ENCODE measurements around the gene ARL16.

The ARL16 gene

DNA sequence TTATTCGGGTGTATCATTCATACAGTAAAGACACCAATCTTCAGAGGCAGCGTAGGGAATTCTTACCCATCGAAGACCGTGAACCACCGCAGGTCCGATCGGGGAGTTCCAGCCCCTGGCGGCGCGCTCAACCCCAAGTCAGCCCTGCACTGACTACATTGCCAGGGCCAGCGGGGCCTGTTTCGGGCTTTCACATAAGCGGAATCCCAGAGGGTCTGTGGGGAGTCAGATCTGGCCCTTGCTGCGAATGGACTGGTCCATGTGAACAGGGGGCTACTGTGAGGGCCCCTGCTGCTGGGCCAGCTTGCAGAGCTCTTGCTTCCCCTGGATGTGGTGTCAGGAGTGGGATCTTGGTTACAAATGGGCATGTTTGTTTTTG lies 34.9 kb downstream of the ARL16 start:
- Histone ChIP-seq H3K27me3 (ENCODE audit: control insufficient read depth in 1 of 2, insufficient read depth in 2 of 2, low read length in 2 of 2) (peaks cover 25 to 36% of the 10 kb centered on the region in 2 donors), H3K4me1 (ENCODE audit: control insufficient read depth, insufficient read depth, low read length) (no peaks in the 10 kb centered on the region), H3K4me3 (ENCODE audit: low read length in 2 of 2) (no peak overlapping the region), H3K9ac (ENCODE audit: low read length in 2 of 2) (no peak overlapping the region), H3K36me3 (ENCODE audit: control insufficient read depth in 2 of 2, insufficient read depth in 2 of 2, low read length in 2 of 2) (peaks cover 0 to 3% of the 10 kb centered on the region in 2 donors), H3K27ac (ENCODE audit: low read length) (no peak overlapping the region), H3K9me3 (ENCODE audit: control insufficient read depth in 2 of 2, low read length in 2 of 2) (no peaks in the 10 kb centered on the region)

GRCh38 chr17:81648013-81648706 lies 35.4 kb downstream of the ARL16 start:
- Histone ChIP-seq H3K4me3 (ENCODE audit: low read length in 2 of 2) (no peak overlapping the region), H3K27ac (ENCODE audit: low read length) (no peak overlapping the region), H3K9ac (ENCODE audit: low read length in 2 of 2) (no peak overlapping the region), H3K27me3 (ENCODE audit: control insufficient read depth in 1 of 2, insufficient read depth in 2 of 2, low read length in 2 of 2) (peaks cover 25 to 32% of the 10 kb centered on the region in 2 donors), H3K4me1 (ENCODE audit: control insufficient read depth, insufficient read depth, low read length) (no peaks in the 10 kb centered on the region), H3K9me3 (ENCODE audit: control insufficient read depth in 2 of 2, low read length in 2 of 2) (no peaks in the 10 kb centered on the region), H3K36me3 (ENCODE audit: control insufficient read depth in 2 of 2, insufficient read depth in 2 of 2, low read length in 2 of 2) (peaks cover 0 to 3% of the 10 kb centered on the region in 2 donors)

GRCh38 chr17:81647640-81648012 lies 36.0 kb downstream of the ARL16 start:
- Histone ChIP-seq H3K4me1 (ENCODE audit: control insufficient read depth, insufficient read depth, low read length) (no peaks in the 10 kb centered on the region), H3K27me3 (ENCODE audit: control insufficient read depth in 1 of 2, insufficient read depth in 2 of 2, low read length in 2 of 2) (peaks cover 25 to 30% of the 10 kb centered on the region in 2 donors), H3K36me3 (ENCODE audit: control insufficient read depth in 2 of 2, insufficient read depth in 2 of 2, low read length in 2 of 2) (peaks cover 0 to 3% of the 10 kb centered on the region in 2 donors), H3K4me3 (ENCODE audit: low read length in 2 of 2) (no peak overlapping the region), H3K27ac (ENCODE audit: low read length) (no peak overlapping the region), H3K9ac (ENCODE audit: low read length in 2 of 2) (no peak overlapping the region), H3K9me3 (ENCODE audit: control insufficient read depth in 2 of 2, low read length in 2 of 2) (no peaks in the 10 kb centered on the region)

DNA sequence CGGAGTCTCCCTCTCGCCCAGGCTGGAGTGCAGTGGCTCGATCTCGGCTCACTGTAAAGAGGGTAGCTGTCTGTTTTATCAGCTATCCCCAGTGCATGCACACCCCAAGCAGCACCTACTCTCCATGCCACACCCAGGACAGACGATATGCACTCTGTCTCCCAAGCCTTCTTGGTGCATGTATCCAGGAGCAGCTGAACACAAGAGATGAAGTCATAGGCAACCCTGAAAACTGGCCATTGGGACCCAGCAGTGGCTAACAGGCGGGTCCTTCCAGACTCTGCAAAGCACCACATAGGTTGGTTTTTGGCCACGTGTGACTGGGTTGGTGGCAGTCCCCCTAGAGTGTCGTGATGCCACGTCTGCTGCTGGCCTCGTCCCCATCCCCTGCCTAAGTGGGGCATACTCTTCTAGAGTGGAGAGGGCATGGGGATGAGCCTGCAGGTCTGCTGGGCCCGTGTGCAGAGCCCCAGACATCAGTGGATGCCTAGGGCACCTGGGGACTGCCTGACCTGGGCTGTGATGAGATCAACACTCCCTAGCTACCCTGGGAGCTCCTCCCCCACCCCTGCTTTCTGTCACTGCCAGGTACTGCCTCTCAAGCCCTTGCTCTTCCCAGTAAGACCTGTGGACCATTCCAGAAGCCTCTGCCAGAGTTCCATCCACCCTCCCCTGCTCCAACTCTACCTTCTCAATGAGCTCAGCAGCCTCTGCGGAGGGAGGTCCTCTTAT lies 36.6 kb downstream of the ARL16 start:
- Histone ChIP-seq H3K9me3 (ENCODE audit: control insufficient read depth in 2 of 2, low read length in 2 of 2) (no peaks in the 10 kb centered on the region), H3K36me3 (ENCODE audit: control insufficient read depth in 2 of 2, insufficient read depth in 2 of 2, low read length in 2 of 2) (peaks cover 0 to 3% of the 10 kb centered on the region in 2 donors), H3K4me3 (ENCODE audit: low read length in 2 of 2) (no peak overlapping the region), H3K4me1 (ENCODE audit: control insufficient read depth, insufficient read depth, low read length) (no peaks in the 10 kb centered on the region), H3K27ac (ENCODE audit: low read length) (no peak overlapping the region), H3K27me3 (ENCODE audit: control insufficient read depth in 1 of 2, insufficient read depth in 2 of 2, low read length in 2 of 2) (peaks cover 25 to 30% of the 10 kb centered on the region in 2 donors), H3K9ac (ENCODE audit: low read length in 2 of 2) (no peak overlapping the region)

DNA sequence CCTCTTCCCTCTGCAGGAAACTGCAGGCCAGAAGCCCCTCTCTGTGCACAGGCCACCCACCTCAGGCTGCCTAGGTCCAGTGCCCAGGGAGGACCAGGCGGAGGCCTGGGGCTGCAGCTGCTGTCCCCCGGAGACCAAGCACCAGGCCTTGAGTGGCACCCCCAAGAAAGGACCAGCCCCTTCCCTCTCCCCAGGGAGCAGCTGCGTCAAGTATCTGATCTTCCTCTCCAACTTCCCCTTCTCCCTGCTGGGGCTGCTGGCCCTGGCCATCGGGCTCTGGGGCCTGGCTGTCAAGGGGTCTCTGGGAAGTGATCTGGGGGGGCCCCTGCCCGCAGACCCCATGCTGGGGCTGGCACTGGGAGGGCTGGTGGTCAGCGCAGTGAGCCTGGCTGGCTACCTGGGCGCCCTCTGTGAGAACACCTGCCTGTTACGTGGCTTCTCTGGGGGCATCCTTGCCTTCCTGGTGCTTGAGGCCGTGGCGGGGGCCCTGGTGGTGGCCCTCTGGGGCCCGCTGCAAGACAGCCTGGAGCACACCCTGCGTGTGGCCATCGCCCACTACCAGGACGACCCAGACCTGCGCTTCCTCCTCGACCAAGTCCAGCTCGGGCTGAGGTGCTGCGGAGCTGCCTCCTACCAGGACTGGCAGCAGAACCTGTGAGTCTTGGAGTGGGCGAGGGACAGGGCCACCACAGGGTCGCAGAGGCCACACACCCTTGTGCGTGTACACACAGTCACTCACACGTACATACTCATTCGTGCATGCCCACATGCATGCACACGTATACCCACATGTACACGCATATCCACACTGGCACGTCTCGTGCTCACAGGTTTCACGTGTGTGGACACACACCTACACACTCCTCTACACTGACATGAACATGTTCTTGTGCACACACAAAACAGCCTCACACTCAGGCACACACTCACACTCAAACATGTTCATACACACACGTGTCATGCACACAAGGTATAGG lies 38.3 kb downstream of the ARL16 start:
- Histone ChIP-seq H3K27me3 (ENCODE audit: control insufficient read depth in 1 of 2, insufficient read depth in 2 of 2, low read length in 2 of 2) (peaks cover 19 to 23% of the 10 kb centered on the region in 2 donors), H3K9me3 (ENCODE audit: control insufficient read depth in 2 of 2, low read length in 2 of 2) (no peaks in the 10 kb centered on the region), H3K9ac (ENCODE audit: low read length in 2 of 2) (no peak overlapping the region), H3K4me1 (ENCODE audit: control insufficient read depth, insufficient read depth, low read length) (no peaks in the 10 kb centered on the region), H3K4me3 (ENCODE audit: low read length in 2 of 2) (no peak overlapping the region), H3K36me3 (ENCODE audit: control insufficient read depth in 2 of 2, insufficient read depth in 2 of 2, low read length in 2 of 2) (peaks cover 0 to 3% of the 10 kb centered on the region in 2 donors), H3K27ac (ENCODE audit: low read length) (no peak overlapping the region)

- Histone ChIP-seq H3K9me3 (ENCODE audit: control insufficient read depth in 2 of 2, low read length in 2 of 2) (no peaks in the 10 kb centered on the region), H3K27me3 (ENCODE audit: control insufficient read depth in 1 of 2, insufficient read depth in 2 of 2, low read length in 2 of 2) (peaks cover 15 to 18% of the 10 kb centered on the region in 2 donors), H3K9ac (ENCODE audit: low read length in 2 of 2) (no peak overlapping the region), H3K36me3 (ENCODE audit: control insufficient read depth in 2 of 2, insufficient read depth in 2 of 2, low read length in 2 of 2) (peaks cover 0 to 3% of the 10 kb centered on the region in 2 donors), H3K4me1 (ENCODE audit: control insufficient read depth, insufficient read depth, low read length) (no peaks in the 10 kb centered on the region), H3K4me3 (ENCODE audit: low read length in 2 of 2) (no peak overlapping the region), H3K27ac (ENCODE audit: low read length) (no peak overlapping the region)
Observed at GRCh38 chr17:81644496-81644895, 39.1 kb downstream of the ARL16 start.

- no peaks in the 10 kb centered on the region for H3K9me3 ChIP-seq (ENCODE audit: control insufficient read depth in 2 of 2, low read length in 2 of 2)
- no peak overlapping the region for H3K4me3 ChIP-seq (ENCODE audit: low read length in 2 of 2)
- no peak overlapping the region for H3K27ac ChIP-seq (ENCODE audit: low read length)
Observed at GRCh38 chr17:81641825-81642489, 41.6 kb downstream of the ARL16 start.

GRCh38 chr17:81640011-81640410 lies 43.6 kb downstream of the ARL16 start:
- no peaks in the 10 kb centered on the region for H3K27me3 ChIP-seq (ENCODE audit: control insufficient read depth in 1 of 2, insufficient read depth in 2 of 2, low read length in 2 of 2)
- H3K9me3 ChIP-seq (ENCODE audit: control insufficient read depth in 2 of 2, low read length in 2 of 2) = no peaks in the 10 kb centered on the region
- H3K4me1 ChIP-seq (ENCODE audit: control insufficient read depth, insufficient read depth, low read length) = peaks cover 17% of the 10 kb centered on the region
- no peak overlapping the region for H3K27ac ChIP-seq (ENCODE audit: low read length)
- no peaks in the 10 kb centered on the region for H3K36me3 ChIP-seq (ENCODE audit: control insufficient read depth in 2 of 2, insufficient read depth in 2 of 2, low read length in 2 of 2)
- H3K4me3 ChIP-seq (ENCODE audit: low read length in 2 of 2) = no peak overlapping the region
- H3K9ac ChIP-seq (ENCODE audit: low read length in 2 of 2) = no peak overlapping the region

More at GRCh38 chr17:81641825-81642489, 41.6 kb downstream of the ARL16 start:
- H3K27me3 ChIP-seq (ENCODE audit: control insufficient read depth in 1 of 2, insufficient read depth in 2 of 2, low read length in 2 of 2) = peaks cover 2 to 4% of the 10 kb centered on the region in 2 donors
- peaks cover 2% of the 10 kb centered on the region for H3K4me1 ChIP-seq (ENCODE audit: control insufficient read depth, insufficient read depth, low read length)
- peaks cover 0 to 3% of the 10 kb centered on the region in 2 donors for H3K36me3 ChIP-seq (ENCODE audit: control insufficient read depth in 2 of 2, insufficient read depth in 2 of 2, low read length in 2 of 2)
- no peak overlapping the region for H3K9ac ChIP-seq (ENCODE audit: low read length in 2 of 2)

GRCh38 chr17:81638683-81639082 lies 44.9 kb downstream of the ARL16 start:
- Histone ChIP-seq H3K36me3 (ENCODE audit: control insufficient read depth in 2 of 2, insufficient read depth in 2 of 2, low read length in 2 of 2) (no peaks in the 10 kb centered on the region), H3K4me3 (ENCODE audit: low read length in 2 of 2) (no peak overlapping the region), H3K27me3 (ENCODE audit: control insufficient read depth in 1 of 2, insufficient read depth in 2 of 2, low read length in 2 of 2) (no peaks in the 10 kb centered on the region), H3K9ac (ENCODE audit: low read length in 2 of 2) (no peak overlapping the region), H3K27ac (ENCODE audit: low read length) (no peak overlapping the region), H3K4me1 (ENCODE audit: control insufficient read depth, insufficient read depth, low read length) (peaks cover 18% of the 10 kb centered on the region), H3K9me3 (ENCODE audit: control insufficient read depth in 2 of 2, low read length in 2 of 2) (no peaks in the 10 kb centered on the region)
